ENCODE measurements around the gene DNAH11.
"Not testable (repeated sequence)": the region's sequence is repeated elsewhere in the genome, so short reads cannot be mapped to it uniquely, and the experiment has no call there.

The DNAH11 gene

GRCh38 chr7:21718391-21718790, 175.6 kb downstream of the DNAH11 start:
- no peak for DNase-seq (ENCODE audit: low spot score)

DNA sequence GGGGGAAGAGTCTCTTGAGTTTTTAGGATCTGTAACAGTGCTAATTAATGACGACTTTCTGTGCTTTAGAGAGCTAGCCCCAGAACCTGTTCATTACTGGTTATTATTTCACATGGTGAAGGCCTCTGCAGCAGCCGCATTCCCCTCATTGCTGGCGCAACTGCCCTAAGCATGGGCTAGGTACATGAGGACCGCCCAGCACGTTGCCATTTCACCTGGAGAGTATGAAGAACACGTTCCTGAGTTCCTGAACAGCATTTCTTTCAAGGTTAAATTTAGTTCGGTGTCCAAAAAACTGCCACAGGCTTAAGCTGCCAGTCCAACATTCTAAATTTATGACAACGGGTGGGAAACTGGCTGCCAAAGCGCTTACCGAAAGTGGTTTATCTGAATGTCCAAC, 177.0 kb downstream of the DNAH11 start:
- DNase-seq (ENCODE audit: low spot score), result no peak

DNA sequence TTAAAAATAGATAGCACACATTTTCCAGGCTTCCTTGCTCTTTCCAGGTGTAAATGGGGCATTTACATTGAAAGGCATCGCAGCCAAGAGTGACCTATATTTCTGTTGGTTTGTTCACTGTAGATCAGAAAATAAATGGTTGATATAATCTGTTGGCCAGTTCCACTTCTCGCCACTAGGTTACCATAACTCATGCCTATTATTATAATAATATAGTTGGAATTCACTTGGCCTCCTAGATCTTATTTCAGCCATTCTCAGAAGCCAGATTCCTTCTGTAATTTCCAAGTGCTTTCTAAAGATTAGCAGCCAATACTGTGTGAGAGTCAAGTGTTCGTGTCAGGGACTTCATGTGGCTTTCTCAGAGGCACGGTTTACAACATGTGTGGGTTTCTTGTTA, 179.5 kb downstream of the DNAH11 start:
- no peak for DNase-seq (ENCODE audit: low spot score)

DNA sequence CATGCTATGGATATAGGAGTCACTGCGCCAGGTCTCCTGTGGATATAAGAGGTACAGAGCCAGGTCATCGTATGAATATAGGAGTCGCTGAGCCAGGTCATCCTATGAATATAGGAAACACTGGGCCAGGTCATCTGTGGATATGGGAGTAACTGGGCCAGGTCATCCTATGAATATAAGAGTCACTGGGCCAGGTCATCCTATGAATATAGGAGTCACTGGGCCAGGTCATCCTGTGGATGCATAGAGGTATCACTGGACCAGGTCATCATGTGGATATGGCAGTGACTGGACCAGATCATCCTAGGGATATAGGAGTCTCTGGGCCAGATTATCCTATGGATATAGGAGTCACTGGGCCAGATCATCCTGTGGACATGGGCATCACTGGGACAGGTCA, 181.7 kb downstream of the DNAH11 start:
- DNase-seq (ENCODE audit: low spot score), result no peak

DNA sequence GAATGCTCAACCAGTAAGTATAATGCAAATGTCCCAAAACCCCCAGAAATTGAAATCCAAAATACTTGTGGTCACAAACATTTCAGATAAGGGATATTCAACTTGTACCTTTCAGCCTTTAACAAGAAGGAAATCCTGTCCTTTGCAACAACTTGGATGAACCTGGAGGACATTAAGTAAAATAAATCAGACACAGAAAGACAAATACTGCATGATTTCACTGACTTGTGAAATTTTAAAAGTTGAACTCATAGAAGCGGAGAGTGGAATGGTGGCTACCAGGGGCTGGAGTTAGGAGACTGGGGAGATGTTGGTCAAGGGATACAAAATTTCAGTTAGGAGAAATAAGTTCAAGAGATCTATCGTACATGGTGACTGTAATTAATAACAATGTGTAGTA, 187.6 kb downstream of the DNAH11 start:
- DNase-seq (ENCODE audit: low spot score), result no peak

- no peak for DNase-seq (ENCODE audit: low spot score)
Measured at GRCh38 chr7:21731977-21732376, 189.1 kb downstream of the DNAH11 start.

- not testable (repeated sequence) for DNase-seq (ENCODE audit: low spot score)
Measured at GRCh38 chr7:21732956-21733355, 190.1 kb downstream of the DNAH11 start.

DNA sequence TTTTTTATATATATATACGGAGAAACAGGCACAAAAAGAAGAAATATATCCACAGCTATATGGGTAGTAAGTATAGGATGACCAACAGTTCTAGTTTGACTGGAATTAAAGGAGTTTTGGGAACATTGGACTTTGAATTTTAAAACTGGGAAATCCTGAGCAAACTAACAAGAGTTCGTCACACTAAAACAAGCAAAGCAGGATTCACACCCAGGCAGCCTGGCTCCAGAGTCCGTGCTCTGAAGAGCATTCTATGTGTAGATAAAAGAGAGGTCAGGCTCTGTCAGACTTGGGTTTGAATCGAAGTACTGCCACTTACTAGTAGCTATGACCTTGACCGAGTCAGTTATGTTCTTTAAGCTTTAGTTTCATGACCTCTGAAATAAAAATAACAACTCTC, 191.0 kb downstream of the DNAH11 start:
- DNase-seq (ENCODE audit: low spot score), result no peak

GRCh38 chr7:21743493-21743892, 200.7 kb downstream of the DNAH11 start:
- DNase-seq (ENCODE audit: low spot score), result no peak

- DNase-seq (ENCODE audit: low spot score), result no peak
Measured at GRCh38 chr7:21746949-21747348, 204.1 kb downstream of the DNAH11 start.

GRCh38 chr7:21747806-21748205, 205.0 kb downstream of the DNAH11 start:
- DNase-seq (ENCODE audit: low spot score), result no peak

GRCh38 chr7:21749378-21749777, 206.5 kb downstream of the DNAH11 start:
- DNase-seq (ENCODE audit: low spot score), result no peak

- no peak for DNase-seq (ENCODE audit: low spot score)
Measured at GRCh38 chr7:21753071-21753470, 210.2 kb downstream of the DNAH11 start.

DNA sequence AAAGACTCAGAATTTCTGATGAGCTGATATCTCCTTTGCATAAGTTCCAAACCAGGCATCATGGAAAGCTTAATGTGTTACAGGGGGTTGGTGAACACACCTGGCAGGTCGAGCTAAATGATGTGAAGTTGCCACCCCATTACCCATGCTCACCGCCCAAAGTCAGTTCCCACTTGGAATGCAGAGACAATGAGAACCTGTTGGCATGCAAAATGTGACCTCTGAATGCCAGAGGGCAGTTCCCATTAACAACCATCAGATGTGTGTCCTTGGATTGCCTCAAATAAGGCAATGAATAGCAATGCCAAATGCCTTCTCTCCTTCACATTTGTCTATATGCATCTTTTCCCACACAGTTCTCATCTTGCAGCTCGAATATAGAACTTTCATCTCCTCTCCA, 212.1 kb downstream of the DNAH11 start:
- no peak for DNase-seq (ENCODE audit: low spot score)

GRCh38 chr7:21757537-21758282, 214.9 kb downstream of the DNAH11 start:
- DNase-seq (ENCODE audit: low spot score), result no peak

DNA sequence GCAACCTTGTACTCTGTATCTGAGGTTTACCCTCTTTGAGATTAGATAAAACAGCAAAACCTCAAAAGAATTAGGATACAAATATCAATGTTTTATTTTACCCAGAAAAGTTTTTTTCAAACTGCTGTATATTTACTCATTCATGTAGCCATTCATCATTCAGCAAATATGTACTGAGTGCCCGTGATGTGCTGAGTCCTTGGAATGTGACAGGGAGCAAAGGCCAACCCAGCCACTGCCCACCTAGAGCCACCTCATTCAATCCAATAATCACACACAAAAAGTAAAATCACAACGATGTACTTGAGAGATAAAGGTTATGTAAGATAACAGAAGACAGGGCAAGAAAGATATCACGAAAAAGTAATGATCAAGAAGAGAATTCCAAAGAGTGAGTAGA, 215.4 kb downstream of the DNAH11 start:
- no peak for DNase-seq (ENCODE audit: low spot score)

DNA sequence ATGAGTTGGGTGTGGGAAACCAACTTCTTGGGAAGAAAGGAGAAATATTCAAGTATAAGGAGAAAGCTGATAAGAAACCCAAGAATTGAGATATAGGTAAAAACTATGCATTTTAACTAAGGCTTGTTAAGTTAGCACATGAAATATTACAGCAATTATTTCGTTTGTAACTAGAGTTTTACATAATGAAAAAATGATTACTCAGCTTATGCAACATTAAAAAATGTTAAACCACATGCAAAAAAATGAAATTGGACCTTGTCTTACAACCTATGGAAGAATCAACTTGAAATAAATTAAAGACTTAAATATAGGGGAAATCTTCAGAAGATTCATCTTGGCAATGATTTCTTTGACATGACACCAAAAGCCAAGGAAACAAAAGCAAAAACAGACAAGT, 219.6 kb downstream of the DNAH11 start:
- no peak for DNase-seq (ENCODE audit: low spot score)

DNA sequence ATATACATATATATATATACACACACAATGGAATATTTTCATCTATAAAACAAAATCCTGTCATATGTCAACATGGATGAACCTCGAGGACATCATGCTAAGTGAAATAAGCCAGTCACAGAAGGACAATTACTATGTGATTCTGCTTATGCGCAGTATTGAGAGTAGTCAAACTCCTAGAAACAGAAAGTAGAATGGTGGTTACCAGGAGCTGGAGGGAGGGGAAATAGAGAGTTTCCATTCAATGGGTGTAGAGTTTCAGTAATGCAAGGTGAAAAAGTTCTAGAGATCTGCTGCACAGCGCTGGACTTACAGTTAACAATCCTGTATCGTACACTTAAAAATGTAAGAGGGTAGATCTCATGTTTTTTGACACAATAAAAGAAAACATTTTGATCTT, 221.0 kb downstream of the DNAH11 start:
- no peak for DNase-seq (ENCODE audit: low spot score)

DNA sequence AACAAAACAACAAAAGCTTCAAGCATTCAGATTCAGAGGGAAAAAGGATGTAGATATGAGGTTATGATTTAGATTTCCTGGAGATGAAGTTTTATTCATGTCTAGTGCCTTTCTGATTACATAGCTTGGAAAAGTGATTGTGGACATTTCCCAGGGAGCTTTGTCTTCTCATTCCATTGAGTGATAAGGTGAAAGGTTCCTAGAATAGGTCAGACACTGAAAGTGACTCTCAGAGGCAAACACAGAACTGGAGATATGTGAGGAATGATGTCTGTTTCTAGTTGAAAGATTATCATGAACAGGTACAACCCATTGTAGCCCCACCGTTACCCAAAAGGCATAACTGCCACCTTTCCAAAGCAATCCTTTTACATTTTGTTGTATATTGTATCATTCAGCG, 223.4 kb downstream of the DNAH11 start:
- no peak for DNase-seq (ENCODE audit: low spot score)

DNA sequence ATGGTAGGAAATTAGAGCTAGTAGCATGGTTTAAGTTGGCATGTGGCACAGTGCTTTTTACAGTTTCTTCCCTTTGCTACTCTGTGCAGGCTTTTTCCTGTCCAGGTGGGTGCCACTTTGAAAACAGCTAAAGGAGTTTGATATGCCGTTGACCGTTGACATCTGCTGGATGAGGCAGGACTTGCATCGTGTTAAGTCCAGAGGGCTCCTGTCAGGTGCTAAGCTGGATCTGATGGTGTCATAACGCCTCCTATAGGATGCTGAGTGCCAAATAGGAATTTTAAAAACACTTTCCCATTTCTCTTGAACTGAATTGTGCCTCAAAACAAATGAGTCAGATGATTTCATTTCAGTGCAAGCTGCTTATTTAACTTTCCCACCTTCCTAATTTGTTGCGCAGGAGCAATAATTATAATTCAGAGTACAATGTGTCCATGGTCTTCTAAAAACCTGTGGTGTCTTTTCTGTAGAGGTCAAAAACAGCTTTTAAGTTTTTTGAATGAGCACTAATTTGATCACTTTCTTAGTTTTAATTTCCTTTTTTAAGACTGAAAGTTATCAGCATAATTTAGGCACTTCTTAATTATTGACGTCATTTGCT, 224.6 kb downstream of the DNAH11 start:
- peak; percentile 3 for DNase-seq (ENCODE audit: low spot score)

GRCh38 chr7:21768279-21768678, 225.4 kb downstream of the DNAH11 start:
- DNase-seq (ENCODE audit: low spot score), result no peak

GRCh38 chr7:21771266-21771665, 228.4 kb downstream of the DNAH11 start:
- no peak for DNase-seq (ENCODE audit: low spot score)

GRCh38 chr7:21771906-21772610, 229.2 kb downstream of the DNAH11 start:
- no peak for DNase-seq (ENCODE audit: low spot score)

Data from germinal center (tissue), 1 donor.